ENCODE data around the gene GPX4. TPM values are rescaled to one million over a fixed set of nuclear protein-coding genes. Genes with fewer than 3 reads are reported as not detected.

Gene GPX4
- total RNA-seq, 3 donors from 2014 or later = 148 to 165 (median 162) TPM

- Mint-ChIP-seq H3K36me3 (ENCODE audit: insufficient read depth) (peaks cover 26% of the 10 kb centered on the region), H3K9me3 (no peaks in the 10 kb centered on the region), H3K4me1 (ENCODE audit: low read depth) (peaks cover 61% of the 10 kb centered on the region), H3K27me3 (ENCODE audit: low read depth) (no peaks in the 10 kb centered on the region), H3K4me3 (peak overlapping the region; percentile 61)
- ATAC-seq = no peak
- no peak for DNase-seq
Observed at GRCh38 chr19:1073956-1074517, 29.8 kb upstream of the GPX4 start.

DNA sequence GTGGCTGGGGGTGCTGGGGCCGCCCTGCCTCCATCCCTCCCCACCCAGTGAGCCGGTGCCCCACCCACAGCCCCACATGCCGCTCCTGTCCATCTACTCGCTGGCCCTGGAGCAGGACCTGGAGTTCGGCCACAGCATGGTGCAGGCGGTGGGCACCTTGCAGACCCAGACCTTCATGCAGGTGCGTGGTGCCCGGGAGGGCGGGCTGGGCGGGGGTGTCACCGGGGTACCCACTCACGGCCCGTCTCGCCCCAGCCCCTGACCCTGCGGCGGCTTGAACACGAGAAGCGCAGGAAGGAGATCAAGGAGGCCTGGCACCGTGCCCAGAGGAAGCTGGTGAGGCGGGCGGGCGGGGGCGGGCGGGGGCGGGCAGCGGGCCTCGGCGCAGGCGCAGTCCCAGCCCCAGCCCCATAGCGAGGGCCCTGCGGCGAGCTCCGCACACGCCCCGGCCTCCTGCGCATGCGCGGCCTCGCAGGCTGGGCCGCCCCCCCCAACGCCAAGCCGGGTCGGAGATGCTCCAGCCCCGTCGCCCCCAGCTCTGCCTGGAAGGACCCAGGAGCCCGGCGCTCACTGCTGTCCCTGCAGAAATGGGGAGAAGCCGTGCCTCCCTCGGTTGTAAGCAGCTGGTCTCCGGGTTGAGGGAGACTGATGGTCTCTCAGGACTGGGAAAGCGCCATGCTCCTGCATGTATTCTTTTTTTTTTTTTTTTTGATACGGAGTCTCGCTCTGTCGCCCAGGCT, 29.1 kb upstream of the GPX4 start:
- Mint-ChIP-seq H3K4me1 (ENCODE audit: low read depth) (peaks cover 58% of the 10 kb centered on the region), H3K36me3 (ENCODE audit: insufficient read depth) (peaks cover 24% of the 10 kb centered on the region), H3K9me3 (no peaks in the 10 kb centered on the region), H3K4me3 (no peak overlapping the region), H3K27me3 (ENCODE audit: low read depth) (no peaks in the 10 kb centered on the region)
- DNase-seq = peak; percentile 94
- peak; percentile 29 to 32 for ATAC-seq

- Mint-ChIP-seq H3K4me1 (ENCODE audit: low read depth) (peaks cover 68% of the 10 kb centered on the region), H3K4me3 (peak overlapping the region; percentile 59), H3K9me3 (no peaks in the 10 kb centered on the region), H3K36me3 (ENCODE audit: insufficient read depth) (peaks cover 27% of the 10 kb centered on the region), H3K27me3 (ENCODE audit: low read depth) (no peaks in the 10 kb centered on the region)
- ATAC-seq (no peak), DNase-seq (no peak)
Observed at GRCh38 chr19:1076046-1076386, 27.8 kb upstream of the GPX4 start.

DNA sequence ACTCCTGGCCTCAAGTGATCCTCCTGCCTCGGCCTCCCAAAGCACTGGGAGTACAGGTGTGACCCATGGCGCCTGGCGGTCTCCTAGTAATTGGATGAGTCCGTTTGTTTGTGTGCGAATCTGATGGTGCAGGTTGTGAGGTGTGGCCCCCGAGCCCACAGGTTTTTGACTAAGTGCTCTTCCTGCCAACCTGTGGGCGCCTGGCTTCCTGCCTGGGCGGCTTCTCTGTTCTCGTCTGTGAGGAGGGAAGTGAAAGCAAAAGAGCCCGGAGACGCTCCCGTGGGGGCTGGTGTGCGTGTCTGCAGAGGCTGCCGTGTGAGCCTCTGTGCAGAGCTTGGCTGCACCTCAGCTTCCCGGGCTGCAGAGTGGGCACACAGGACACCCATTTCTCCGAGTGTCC, 26.8 kb upstream of the GPX4 start:
- Mint-ChIP-seq H3K9me3 (no peaks in the 10 kb centered on the region), H3K4me3 (peak overlapping the region; percentile 74), H3K36me3 (ENCODE audit: insufficient read depth) (peaks cover 23% of the 10 kb centered on the region), H3K4me1 (ENCODE audit: low read depth) (peaks cover 69% of the 10 kb centered on the region), H3K27me3 (ENCODE audit: low read depth) (no peaks in the 10 kb centered on the region)
- DNase-seq = peak; percentile 89
- peak; percentile 80 to 82 for ATAC-seq

GRCh38 chr19:1079566-1080111, 24.2 kb upstream of the GPX4 start:
- Mint-ChIP-seq H3K9me3 (no peaks in the 10 kb centered on the region), H3K4me1 (ENCODE audit: low read depth) (peaks cover 62% of the 10 kb centered on the region), H3K36me3 (ENCODE audit: insufficient read depth) (peaks cover 17% of the 10 kb centered on the region), H3K4me3 (no peak overlapping the region), H3K27me3 (ENCODE audit: low read depth) (no peaks in the 10 kb centered on the region)
- DNase-seq (no peak), ATAC-seq (no peak)

GRCh38 chr19:1080360-1081161, 23.2 kb upstream of the GPX4 start:
- ATAC-seq = no peak
- Mint-ChIP-seq H3K27me3 (ENCODE audit: low read depth) (no peaks in the 10 kb centered on the region), H3K36me3 (ENCODE audit: insufficient read depth) (peaks cover 24% of the 10 kb centered on the region), H3K4me3 (no peak overlapping the region), H3K4me1 (ENCODE audit: low read depth) (peaks cover 62% of the 10 kb centered on the region), H3K9me3 (no peaks in the 10 kb centered on the region)
- DNase-seq = no peak

- no peaks in the 10 kb centered on the region for H3K9me3 Mint-ChIP-seq
- ATAC-seq (no peak), DNase-seq (no peak)
- peaks cover 19% of the 10 kb centered on the region for H3K36me3 Mint-ChIP-seq (ENCODE audit: insufficient read depth)
- no peaks in the 10 kb centered on the region for H3K27me3 Mint-ChIP-seq (ENCODE audit: low read depth)
- peaks cover 59% of the 10 kb centered on the region for H3K4me1 Mint-ChIP-seq (ENCODE audit: low read depth)
- no peak overlapping the region for H3K4me3 Mint-ChIP-seq
Observed at GRCh38 chr19:1081301-1082164, 22.3 kb upstream of the GPX4 start.

DNA sequence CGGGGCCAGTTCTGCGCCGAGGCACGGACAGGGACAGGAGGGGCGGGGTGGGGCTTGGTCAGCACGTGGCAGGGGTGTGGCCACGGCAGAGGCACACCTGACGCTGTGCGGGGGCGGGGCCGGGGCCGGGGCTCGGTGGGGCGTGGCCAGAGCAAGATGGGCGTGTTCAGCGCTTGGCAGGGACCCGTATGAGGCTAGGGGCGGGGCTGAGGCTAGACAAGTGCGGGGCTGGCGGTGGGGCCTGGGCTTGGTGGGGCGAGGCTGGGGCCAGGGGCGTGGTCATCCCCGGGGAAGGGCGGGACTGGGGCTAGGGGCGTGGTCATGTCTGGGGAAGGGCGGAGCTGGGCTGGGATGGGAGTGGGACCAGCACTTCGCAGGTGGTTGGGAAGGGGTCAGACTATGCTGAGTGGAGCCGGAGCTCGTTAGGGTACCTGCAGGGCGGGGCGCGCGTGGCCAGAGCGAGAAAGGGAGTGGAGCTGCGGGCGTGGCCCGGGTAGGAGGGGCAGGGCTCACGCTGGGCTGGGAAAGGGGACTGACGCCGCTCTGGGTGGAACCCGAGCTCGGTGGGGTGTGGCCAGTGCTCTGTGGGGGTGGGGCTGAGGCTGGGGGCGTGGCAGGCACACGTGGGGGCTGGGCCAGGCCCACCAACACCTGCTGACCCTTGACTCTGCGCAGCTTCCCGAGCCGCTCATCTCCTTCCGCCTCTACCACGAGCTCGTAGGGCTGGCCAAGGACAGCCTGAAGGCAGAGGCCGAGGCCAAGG, 21.4 kb upstream of the GPX4 start:
- peaks cover 53% of the 10 kb centered on the region for H3K4me1 Mint-ChIP-seq (ENCODE audit: low read depth)
- no peak overlapping the region for H3K4me3 Mint-ChIP-seq
- no peaks in the 10 kb centered on the region for H3K27me3 Mint-ChIP-seq (ENCODE audit: low read depth)

GRCh38 chr19:1082928-1083816, 20.6 kb upstream of the GPX4 start:
- ATAC-seq = no peak
- no peak overlapping the region for H3K4me3 Mint-ChIP-seq
- H3K27me3 Mint-ChIP-seq (ENCODE audit: low read depth) = no peaks in the 10 kb centered on the region
- H3K36me3 Mint-ChIP-seq (ENCODE audit: insufficient read depth) = peaks cover 23% of the 10 kb centered on the region
- peaks cover 54% of the 10 kb centered on the region for H3K4me1 Mint-ChIP-seq (ENCODE audit: low read depth)
- H3K9me3 Mint-ChIP-seq = no peaks in the 10 kb centered on the region
- no peak for DNase-seq

More for the DNA sequence above, 21.4 kb upstream of the GPX4 start:
- DNase-seq (peak; percentile 63), ATAC-seq (peak; percentile 56 to 65)
- H3K9me3 Mint-ChIP-seq = no peaks in the 10 kb centered on the region
- peaks cover 19% of the 10 kb centered on the region for H3K36me3 Mint-ChIP-seq (ENCODE audit: insufficient read depth)

DNA sequence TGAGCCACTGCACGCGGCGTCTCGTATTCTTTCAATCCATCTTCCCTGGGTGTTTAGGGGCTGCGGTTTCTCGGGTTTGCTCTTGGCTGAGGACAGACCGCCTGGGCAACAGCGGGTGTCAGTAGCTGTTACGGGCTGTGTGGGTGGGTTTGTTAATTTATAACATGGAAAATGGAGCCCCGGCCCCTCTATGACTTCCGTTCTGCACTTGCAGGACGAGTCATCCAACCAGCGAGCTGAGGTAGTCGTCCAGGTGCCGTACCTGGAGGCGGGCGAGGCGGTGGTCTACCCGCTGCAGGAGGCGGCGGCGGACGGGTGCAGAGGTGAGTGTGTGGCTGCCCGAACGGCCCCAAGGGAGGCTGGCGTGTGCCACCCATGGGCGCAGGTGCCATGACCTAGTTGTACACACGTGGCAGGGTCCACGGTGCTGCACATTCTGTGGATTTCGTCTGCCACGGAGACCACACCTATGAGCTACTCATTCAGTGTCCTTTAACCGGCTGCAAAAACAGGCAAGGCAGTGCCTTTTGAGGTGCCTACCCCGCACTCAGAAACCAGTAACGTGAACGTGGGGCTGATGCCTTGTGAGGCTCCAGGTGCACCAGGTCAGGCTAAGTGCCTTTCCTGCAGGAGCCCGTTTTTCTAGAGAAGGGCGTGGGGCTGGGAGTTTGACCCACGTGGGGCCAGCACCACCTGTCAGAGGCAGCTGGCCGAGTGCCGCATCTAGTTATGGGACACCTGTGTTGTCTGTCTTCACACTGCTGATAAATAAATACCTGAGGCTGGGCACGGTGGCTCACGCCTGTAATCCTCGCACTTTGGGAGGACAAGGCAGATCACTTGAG, 19.5 kb upstream of the GPX4 start:
- Mint-ChIP-seq H3K27me3 (ENCODE audit: low read depth) (no peaks in the 10 kb centered on the region), H3K36me3 (ENCODE audit: insufficient read depth) (peaks cover 23% of the 10 kb centered on the region), H3K4me1 (ENCODE audit: low read depth) (peaks cover 58% of the 10 kb centered on the region), H3K4me3 (no peak overlapping the region), H3K9me3 (no peaks in the 10 kb centered on the region)
- no peak for DNase-seq
- ATAC-seq = no peak

DNA sequence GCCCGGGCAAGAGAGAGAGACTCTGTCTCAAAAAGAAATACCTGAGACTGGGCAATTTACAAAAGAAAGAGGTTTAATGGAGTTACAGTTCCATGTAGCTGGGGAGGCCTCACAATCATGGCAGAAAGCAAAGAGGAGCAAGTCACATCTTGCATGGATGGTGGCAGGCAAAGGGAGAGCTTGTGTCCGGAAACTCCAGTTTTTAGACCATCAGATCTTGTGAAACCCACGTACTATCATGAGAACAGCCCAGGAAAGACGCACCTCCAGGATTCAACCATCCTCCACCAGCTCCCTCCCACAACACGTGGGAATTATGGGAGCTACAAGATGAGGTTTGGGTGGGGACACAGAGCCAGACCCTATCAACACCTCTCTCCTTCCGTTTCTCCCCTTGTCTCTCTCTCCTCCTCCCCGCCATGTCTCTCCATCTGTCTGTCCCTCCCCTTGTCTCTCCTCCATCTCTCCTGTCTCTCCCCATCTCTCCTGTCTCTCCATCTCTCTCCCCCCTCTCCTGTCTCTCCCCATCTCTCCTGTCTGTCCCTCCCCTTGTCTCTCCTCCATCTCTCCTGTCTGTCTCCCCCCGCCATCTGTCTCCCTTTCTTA, 18.6 kb upstream of the GPX4 start:
- Mint-ChIP-seq H3K4me3 (no peak overlapping the region), H3K4me1 (ENCODE audit: low read depth) (peaks cover 52% of the 10 kb centered on the region), H3K9me3 (no peaks in the 10 kb centered on the region), H3K27me3 (ENCODE audit: low read depth) (no peaks in the 10 kb centered on the region), H3K36me3 (ENCODE audit: insufficient read depth) (peaks cover 21% of the 10 kb centered on the region)
- ATAC-seq (no peak), DNase-seq (no peak)

All from activated T-cell treated with anti-CD3 and anti-CD28 coated beads, Interleukin-2, amount 50 U/mL, for 4 hours (primary cell).